ENCODE measurements around the gene GINS1. TPM values are rescaled to one million over a fixed set of nuclear protein-coding genes. Genes with fewer than 3 reads are reported as not detected.

GINS1 gene
- total and polyA plus RNA-seq, 4 donors: 0.17 to 11.4 (median 0.48) TPM

DNA sequence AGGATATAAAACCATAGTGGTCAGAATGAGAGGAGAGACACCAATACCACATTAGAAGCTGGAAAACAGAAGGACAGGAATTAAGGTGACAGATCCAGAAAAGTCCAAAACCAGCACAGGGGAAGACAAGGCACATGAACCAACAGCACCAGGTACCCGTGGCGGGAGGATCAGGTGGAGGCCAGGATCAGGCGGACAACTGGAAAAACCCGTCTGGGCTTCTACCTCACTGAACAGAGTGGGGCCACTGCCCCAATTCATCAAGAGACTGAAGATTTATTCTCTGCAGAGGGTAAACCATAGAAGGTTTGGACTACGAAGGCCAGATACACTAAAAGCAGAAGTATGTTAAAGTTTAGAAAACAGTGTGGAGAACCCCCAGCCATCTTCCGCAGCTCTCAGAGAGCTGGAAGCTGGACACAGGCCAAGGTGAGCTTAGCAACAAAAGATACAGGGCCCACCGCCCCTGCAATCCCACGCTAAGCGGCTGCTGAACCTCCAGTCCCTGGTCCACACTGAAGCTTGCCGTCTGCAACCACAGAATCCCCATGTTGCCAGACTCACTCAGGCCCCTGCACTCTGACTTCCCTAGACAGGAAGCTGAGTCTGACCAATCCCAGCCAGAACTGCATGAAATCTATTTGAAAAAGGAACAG, 46.7 kb upstream of the GINS1 start:
- WGBS: 70% methylated on average over 10 of the region's 10 CpGs
- Histone ChIP-seq H3K27ac (ENCODE audit: low read depth in 1 of 2, low read length in 2 of 2) (no peak overlapping the region), H3K27me3 (ENCODE audit: control insufficient read depth in 4 of 4, insufficient read depth in 4 of 4, low read length in 3 of 4) (no peaks in the 10 kb centered on the region), H3K9me3 (ENCODE audit: control insufficient read depth in 4 of 4, low read length in 3 of 4) (no peaks in the 10 kb centered on the region), H3K4me1 (ENCODE audit: control insufficient read depth in 4 of 4, insufficient read depth in 4 of 4, low read length in 3 of 4) (peaks cover 0 to 3% (median 1%) of the 10 kb centered on the region in 4 donors), H3K36me3 (ENCODE audit: control insufficient read depth in 4 of 4, insufficient read depth in 3 of 4, low read depth in 1 of 4, low read length in 3 of 4) (no peaks in the 10 kb centered on the region), H3K4me3 (ENCODE audit: low read depth in 1 of 3, low read length in 3 of 3) (no peak overlapping the region), H3K9ac (ENCODE audit: low read depth in 1 of 2, low read length in 2 of 2) (no peak overlapping the region)
- TF ChIP-seq GABPA (IDR thresholded peaks at IDR 0.05 in 1 of 2, conservative IDR thresholded peaks at IDR 0.05 in 1 of 2) (no peak), ZBTB33 (IDR thresholded peaks at IDR 0.05) (no peak), SP1 (IDR thresholded peaks at IDR 0.05) (no peak), FOXA2 (IDR thresholded peaks at IDR 0.05) (no peak), RXRA (IDR thresholded peaks at IDR 0.05) (no peak), TAF1 (conservative IDR thresholded peaks at IDR 0.05) (no peak), YY1 (IDR thresholded peaks at IDR 0.05) (no peak), NR2F2 (IDR thresholded peaks at IDR 0.05) (no peak), MAX (IDR thresholded peaks at IDR 0.05) (no peak), EGR1 (IDR thresholded peaks at IDR 0.05; ENCODE audit: low read depth in 2 of 2) (no peak)
- TF ChIP-seq, protein P1, sequence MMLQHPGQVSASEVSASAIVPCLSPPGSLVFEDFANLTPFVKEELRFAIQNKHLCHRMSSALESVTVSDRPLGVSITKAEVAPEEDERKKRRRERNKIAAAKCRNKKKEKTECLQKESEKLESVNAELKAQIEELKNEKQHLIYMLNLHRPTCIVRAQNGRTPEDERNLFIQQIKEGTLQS (IDR thresholded peaks at IDR 0.05): no peak
- DNase-seq (ENCODE audit: low spot score): no peak

DNA sequence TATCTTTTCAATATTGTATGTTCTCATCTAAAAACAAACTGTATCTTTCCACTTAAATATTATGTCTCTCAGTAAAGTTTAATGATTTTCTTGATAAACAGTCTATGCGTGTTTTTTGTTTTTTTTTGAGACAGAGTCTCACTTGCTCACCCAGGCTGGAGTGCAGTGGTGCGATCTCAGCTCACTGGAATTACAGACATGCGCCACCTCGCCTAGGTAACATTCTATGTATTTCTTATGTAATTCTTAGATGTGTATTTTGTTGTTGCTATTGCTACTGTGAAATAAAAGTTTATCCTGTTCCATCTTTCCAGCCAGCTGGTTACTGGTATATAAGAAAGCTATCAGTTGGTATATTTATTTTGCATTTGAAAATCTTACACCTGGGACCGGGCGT, 46.2 kb upstream of the GINS1 start:
- TF ChIP-seq REST (IDR thresholded peaks at IDR 0.05): no peak
- TF ChIP-seq HNF4A (conservative IDR thresholded peaks at IDR 0.05): no peak
- no peak for TF ChIP-seq SP1 (IDR thresholded peaks at IDR 0.05)
- Histone ChIP-seq H3K9me3 (ENCODE audit: control insufficient read depth in 4 of 4, low read length in 3 of 4) (no peaks in the 10 kb centered on the region), H3K36me3 (ENCODE audit: control insufficient read depth in 4 of 4, insufficient read depth in 3 of 4, low read depth in 1 of 4, low read length in 3 of 4) (no peaks in the 10 kb centered on the region), H3K4me3 (ENCODE audit: low read depth in 1 of 3, low read length in 3 of 3) (no peak overlapping the region), H3K27ac (ENCODE audit: low read depth in 1 of 2, low read length in 2 of 2) (no peak overlapping the region), H3K4me1 (ENCODE audit: control insufficient read depth in 4 of 4, insufficient read depth in 4 of 4, low read length in 3 of 4) (peaks cover 0 to 3% (median 0%) of the 10 kb centered on the region in 4 donors), H3K9ac (ENCODE audit: low read depth in 1 of 2, low read length in 2 of 2) (no peak overlapping the region), H3K27me3 (ENCODE audit: control insufficient read depth in 4 of 4, insufficient read depth in 4 of 4, low read length in 3 of 4) (no peaks in the 10 kb centered on the region)
- 92% methylated on average over 6 of the region's 6 CpGs for WGBS
- DNase-seq (ENCODE audit: low spot score): no peak
